HG03469 (cell line): ENCODE measurements around the gene ADARB2.

Source experiments
- ATAC-seq: cut with Tn5 transposase; IDR thresholded peaks from one replicate; pipeline ENCODE4 v1.9.1; 2021; ENCODE audit warnings: mild to moderate bottlenecking, moderate library complexity, moderate number of reproducible peaks; ENCODE audit not compliant: unreplicated experiment

Gene ADARB2

DNA sequence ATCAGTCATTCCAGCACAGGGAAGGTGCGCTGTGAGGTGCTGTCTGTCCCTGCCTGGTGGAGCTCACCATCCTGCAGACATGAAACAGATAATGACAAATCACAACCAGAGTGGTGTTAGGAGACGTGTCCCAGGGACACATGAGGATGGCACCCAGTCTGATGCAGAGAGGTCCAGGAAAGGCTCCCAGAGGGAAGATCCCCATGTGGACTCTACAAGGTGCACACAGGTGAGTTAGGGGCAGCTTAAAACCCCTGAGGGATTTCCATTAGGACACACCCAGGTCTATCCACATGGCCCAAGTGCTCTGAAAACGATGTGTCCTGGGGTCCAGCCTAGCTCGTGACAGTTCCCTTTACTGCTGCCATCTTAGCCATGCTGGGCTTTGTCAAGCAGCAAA is 91.4 kb downstream of the ADARB2 start:
- ATAC-seq = no peak

DNA sequence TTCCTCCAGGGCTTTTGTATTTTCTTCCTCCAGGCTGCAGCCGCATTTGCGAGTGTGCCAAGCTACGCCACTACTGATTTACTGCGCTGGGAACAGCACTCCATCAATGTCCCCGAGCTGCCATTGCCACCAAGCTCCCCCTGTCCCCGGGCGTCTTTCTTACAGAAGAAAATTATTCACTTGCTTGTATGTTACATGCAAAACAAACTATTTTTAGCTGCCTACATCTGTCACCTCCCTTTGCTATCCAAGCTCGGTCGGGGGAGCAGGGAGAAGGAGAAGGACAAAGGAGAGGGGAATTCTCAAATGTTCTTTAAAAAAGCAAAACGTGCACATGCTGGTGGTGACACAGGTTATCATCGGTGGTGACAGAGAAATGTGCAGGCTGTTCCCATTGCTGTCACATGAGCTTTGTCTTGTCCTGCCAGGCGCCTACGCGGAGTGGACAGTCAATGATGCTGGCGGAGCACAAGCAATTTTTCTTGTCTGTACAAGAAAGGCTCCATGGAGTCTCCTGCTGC is 93.1 kb downstream of the ADARB2 start:
- ATAC-seq = no peak

DNA sequence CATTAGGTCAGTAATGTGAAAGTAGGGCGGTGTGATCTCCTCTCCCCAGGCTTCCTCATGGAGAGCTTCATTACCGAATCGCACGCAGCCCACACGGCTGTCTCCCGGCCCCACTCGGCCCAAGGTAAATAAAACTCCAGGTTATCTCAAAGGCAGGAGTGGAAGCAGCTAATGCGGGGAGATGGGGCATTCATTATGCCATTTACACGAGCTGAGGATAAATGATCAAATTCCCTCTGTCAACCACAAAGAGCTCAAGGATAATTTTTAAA is 93.5 kb downstream of the ADARB2 start:
- no peak for ATAC-seq

DNA sequence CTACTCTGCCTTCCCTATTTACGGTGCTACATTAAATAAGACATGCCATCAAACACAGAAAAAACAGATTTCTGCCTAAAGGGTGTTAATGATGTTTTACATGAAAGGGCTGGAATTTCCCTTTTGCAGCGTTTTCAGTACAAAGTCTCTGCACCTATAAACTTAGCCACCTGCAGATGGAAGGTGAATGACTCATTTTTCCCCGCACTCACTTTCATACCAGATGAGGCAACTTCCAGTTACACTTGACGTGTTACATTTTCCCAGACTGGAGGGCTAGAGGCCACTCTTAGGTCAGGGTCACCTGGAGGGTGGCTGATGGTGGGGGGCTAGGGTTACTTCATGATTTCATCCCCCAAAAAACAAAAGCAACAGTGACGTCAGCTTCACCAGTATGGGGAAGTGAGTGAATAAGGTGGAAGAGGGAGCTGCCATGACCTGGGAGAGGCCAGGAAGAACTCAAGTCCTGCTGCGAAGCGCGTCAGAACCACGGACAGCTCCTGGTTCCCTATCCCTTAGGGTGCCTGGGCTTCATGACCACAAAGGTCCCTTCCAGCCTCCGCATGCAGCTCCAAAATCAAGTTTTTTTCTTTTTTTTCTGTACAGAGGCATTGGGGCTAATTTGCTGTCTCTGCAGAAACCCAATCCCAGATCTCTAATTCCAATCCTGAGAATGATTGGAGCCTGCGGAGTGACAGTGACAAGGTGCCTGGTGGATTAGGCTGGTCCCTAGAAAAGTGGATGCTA is 94.0 kb downstream of the ADARB2 start:
- ATAC-seq = no peak

DNA sequence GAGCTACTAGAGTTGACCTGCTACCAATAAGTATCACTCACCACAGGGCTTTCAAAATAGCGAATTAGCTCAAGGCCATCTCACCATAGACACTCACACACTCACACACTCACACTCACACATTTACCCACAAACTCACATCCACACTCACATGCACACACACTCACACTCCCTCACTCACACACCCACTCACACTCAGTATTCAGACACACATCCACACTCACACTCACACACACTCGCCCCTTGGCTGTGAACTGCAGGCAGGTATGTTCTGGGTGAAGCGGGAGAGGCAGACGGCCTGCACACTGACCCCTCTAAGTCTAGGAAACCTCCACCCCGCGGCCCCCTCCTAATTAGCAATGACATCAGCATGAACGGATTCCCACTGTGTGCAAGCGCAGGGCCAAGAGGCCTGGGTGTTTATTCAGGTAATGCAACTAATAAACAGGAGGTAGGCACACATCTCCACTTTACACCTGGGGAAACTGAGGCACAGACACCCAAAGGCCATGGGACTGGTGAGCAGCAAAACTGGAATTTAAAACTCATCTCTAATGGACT is 94.6 kb downstream of the ADARB2 start:
- ATAC-seq = no peak

DNA sequence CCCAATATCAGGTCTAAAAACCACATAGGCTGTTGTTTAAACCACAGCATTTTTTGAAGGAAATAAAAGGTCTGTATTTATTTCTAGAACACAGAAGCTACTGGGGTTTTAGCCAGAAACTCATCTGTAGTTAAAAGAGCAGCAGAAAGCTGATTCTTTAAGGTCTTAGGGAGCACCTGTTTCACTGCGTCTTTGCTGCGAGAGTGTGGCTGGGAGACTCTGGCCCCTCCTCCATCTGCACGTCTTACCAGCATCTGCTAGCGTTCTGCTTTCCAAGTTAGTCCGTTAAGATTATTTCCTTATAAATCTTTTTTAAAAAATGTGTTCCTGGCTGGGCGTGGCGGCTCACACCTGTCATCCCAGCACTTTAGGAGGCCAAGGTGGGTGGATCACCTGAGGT is 95.9 kb downstream of the ADARB2 start:
- no peak for ATAC-seq

DNA sequence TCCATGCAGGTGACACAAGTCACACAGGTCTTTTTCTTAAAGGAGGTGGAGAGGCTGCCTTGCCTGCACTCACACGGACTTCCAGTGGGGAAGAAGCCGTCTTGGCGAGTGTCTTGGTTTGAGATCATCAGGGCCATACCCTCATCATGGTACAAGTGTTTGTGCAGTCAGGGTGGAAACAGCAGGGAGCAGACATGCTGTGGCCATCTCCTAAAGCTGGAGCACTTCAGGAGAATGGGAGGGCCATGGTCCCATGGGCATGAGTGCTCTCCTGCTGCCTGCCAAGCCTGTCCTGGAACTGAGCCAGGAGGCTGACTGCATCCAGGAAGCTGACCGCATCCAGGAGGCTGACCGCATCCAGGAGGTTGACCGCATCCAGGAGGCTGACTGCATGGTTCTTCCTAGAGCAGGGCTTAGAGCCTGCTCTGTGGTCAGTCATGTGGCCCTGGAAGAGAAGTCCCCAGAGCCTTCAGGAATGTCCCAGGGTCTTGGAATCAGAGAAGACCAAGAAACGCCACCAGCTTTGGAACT is 98.4 kb downstream of the ADARB2 start:
- no peak for ATAC-seq

DNA sequence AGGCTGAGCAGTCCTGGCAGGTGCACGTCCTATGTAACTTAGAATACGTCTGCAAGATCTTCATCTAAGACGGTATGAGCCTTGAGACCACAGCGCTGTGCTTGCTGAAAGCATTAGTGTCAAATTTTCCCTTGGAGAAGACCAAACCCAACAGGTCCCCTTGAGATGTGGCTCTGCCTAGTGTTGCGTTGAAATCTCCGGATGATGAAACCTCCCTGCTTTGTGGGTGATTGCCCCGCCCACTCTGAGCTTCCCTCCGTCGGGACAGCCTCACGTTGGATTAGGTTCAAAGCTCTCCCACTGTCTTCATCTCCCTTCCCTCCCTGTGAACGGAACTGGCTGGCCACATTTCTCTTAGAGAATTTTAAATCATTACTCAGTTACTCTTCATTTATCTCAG is 102.0 kb downstream of the ADARB2 start:
- no peak for ATAC-seq

DNA sequence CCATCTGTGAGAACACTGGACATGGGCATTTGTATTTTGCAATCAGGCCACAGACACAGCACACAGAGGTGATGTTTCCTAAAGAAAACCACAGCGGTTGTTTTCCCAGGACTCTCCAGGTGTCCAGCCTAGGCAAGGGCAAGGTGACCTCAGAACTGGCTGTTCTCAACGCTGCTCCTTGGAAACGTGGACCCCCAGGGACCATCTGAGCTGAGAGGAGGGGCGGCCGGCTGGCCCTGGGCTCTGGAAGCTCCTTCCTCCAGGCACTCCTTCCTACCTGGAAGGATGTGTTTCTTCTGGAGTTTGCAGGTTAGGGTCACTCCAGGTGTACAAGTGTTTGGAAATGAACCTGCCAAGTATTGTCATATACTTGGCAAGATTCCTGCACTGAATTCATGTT is 103.1 kb downstream of the ADARB2 start:
- ATAC-seq = no peak

DNA sequence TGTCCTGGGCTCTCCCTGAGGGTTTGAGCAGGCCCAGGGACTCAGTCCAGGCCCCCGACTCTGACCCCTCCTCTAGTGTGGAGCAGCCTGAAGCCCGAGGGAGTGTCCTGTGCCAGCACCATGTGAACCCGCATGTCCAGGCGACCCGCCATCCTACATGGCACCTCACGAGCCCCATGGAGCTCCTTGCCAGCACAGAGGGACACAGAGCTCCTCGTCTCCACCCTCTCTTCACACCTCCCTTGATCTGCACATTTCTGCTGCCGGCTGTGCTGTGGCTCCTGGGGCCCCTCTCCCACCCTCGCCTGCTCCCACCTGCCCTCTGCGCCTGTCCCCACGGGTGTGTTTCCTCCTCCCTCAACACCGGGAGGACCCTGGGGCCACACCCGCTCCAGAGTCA is 103.5 kb downstream of the ADARB2 start:
- no peak for ATAC-seq

DNA sequence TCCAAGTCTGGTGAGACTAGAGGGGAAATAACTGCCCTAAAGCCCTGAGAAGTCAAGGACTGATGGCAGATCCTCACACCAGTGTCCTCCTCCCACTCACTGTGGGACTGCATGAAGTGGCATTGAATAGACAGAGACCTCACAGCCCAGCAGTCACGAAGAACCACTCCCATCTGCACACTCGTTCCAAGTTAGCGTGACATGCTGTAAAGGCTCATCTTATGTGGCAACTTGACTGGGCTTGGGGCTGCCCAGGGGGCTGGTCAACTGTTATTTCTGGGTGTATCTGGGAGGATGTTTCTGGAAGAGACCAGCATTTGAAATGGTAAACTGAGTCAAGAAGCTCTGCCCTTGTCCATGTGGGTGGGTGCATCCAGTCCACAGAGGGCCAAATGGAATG is 104.7 kb downstream of the ADARB2 start:
- ATAC-seq = no peak

DNA sequence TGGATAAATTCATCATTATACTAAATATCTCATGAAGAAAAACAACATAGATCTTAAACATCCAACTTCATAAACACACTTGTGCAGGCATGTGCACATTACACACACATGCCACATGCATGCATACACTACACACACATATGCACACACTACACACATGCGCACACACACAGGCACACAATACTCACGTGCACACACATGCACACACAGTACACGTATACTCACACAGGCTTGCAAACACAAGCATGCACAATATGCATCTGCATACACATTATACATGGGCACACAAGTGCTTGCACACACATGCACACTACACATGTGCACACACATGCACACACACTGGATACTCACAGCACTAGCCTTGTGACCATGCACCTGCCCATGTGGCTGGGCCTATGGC is 105.2 kb downstream of the ADARB2 start:
- ATAC-seq = no peak

DNA sequence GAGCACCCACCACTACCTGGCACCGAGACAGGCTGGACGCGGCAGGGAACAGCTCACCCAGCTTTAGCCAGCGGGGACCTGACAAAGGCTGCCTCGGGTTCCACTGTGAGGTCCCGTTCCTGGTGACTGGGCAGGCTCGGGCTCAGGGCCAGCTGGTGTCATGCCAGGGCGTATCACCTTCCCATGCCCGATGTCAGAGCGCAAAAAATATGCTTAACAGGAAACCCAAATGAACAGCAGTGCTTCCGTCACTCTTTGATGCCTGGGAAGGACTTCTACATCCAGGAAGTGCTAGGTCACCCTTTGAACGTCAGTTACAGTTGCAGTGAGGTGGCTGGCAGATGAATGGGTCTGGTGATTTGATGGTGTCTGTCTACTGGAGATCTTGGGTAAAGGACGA is 106.0 kb downstream of the ADARB2 start:
- ATAC-seq = no peak

DNA sequence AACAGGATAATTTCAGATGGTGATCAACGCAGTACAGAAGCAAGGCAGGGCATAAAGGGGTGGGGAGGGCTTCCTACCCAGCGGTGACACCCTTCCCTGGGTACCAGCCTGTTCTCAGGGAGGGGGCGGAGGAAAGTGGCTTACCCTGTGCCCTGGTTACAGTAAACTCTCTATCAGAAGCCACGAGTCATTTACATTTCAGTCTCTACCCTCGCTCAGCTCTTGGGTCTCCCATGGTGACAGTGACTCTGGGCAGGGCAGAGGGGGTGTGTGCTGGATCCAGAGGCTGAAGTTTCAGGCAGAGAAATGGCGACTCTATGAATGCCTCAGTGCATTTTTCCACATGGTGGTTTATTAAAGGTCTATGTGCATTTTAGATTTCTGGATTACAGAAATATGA is 107.0 kb downstream of the ADARB2 start:
- ATAC-seq = no peak

DNA sequence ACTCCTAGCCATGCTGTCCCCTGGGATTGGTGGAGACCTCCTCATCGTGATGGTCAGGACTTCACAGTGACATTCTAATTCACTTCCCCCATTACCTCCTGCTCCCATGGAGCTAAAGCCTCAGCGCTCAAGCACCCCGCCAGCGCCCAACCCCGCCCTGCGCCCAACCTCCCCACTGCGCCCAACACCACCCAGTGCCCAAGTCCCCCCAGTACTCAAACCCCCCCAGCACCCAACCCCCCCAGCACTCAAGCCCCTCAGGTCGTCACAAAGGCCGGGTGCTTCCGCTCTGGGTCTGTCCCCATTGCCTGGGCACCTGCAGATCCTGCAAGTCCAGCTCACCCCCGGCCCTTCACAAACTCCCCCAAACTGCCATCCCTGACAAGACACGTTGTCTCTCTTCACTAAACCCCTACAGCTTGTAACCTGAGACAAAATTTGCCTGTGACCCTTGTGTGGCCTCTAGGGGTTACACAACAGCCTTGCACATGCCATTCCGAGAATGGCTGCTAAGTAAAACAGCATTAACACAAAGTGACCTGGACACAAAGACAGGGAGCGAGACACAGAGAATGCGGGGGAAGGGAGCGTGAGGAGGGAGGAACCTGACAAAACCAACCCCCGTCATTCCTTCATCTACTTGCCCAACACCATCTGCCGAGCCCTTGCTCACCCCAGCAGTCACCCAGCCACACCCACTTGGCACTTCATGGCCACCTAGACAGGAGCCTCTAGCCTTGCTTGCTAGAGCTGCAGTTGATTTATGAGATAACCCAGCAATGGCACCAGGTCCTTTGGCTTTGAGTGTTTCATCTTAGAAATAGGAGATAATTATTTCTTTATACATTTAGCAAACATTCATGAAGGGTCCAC is 107.8 kb downstream of the ADARB2 start:
- ATAC-seq = no peak

DNA sequence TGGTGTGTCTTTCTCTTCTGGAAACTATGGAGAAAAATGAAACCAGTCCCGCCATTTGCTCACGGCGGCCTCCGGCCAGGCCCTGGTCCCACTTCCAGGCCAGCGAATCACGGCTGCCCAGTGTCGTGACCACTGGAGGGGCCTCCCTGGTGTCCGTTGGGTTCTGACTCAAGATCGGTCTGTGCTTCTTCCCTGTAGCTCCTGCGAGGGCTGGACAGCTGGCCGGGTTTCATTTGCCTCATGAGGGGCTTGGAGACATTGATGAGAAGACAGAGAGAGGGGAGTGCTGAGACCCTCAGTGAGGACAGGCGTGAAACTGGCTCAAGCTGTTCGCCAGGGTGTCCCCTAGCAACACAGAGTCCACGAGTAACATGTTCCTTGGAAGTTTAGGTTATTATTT is 108.6 kb downstream of the ADARB2 start:
- no peak for ATAC-seq

DNA sequence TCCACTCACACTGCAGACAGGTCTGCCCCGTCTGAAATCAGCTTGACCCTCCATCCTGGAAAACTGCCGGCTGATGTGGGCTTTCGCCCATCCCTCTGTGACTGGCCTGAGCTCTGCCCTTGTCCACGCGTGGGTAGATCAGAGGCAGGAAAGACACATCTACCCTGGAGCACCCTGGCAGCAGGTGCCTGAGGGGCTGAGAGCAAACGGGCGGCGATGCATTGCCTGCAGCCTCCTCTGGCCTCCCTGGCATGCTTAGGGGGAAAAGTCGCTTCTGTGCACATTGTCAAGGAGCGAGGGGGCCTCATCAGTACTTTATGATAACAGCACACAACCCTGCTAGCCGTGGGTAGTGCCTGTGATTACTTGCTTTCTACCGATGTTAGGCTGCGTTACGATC is 109.4 kb downstream of the ADARB2 start:
- ATAC-seq = no peak

DNA sequence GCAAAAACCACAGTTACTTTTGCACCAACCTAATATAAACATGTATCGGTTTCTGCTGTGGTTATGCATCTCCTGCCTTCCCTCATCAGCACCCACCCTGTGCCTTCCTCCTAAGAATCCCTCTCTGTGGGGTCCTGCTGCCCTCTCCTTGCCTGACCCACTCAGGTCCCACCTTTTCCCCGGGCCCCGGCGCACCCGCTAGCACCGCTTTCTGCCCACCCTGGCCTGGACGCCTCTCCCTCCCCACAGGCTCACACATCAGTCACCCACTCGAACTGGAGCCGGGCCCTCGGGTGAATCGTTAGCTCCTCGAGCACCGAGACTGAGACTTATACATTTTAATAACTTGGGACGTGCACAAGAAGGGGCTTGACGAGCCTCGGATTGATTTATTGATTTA is 110.5 kb downstream of the ADARB2 start:
- ATAC-seq = no peak

DNA sequence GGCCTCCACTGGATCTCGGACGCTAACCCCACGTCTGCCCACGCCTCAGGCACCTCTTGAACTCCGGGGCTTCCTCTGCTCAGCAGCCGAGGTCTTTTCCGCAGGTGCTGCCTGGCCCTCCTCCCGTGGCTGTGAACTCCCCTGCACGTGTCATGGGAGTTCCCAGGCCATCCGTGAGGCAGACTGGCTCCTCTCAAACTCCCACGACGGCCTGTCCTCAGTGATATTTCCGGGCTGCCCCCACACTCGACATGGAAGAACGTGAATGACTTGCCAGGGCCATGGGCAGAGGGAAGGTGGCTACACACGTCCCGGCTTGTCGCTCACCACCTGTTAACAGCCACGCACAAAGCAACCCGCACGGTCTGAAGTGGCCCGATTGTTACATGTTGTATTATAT is 110.9 kb downstream of the ADARB2 start:
- no peak for ATAC-seq

DNA sequence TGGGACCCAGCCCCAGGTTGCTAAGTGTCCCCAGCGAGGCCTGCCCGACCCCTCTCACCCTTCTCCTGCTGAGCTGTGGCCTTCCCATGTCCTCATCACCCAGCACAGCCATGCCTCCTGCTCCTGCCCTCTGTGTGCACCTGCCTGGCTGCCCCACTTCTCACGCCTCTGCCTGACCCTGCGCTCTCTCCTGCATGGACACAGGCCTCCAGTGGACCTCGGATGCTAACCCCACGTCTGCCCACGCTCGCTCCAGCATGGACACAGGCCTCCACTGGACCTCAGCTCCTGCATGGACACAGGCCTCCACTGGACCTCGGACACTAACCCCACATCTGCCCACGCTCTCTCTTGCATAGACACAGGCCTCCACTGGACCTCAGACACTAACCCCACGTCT is 111.6 kb downstream of the ADARB2 start:
- no peak for ATAC-seq

DNA sequence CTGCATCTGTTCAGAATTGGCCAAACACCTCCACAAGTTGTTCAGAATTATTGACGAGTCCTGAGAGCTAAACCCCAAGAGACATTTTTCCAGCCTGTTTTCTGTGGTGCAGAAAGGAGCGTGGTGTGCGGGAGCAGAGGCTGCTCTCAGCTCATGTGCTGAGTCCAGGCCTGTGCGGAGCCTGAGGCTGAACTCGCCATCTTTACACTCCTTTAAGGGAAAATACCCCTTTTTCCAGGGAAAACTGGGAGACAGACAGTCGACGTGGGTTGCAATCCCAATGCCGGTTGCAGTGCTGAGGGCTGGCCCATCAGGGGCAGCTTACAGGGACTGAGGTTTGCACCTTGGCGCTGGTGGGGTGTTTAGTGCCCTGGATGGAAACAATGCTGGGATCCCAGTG is 112.2 kb downstream of the ADARB2 start:
- no peak for ATAC-seq

DNA sequence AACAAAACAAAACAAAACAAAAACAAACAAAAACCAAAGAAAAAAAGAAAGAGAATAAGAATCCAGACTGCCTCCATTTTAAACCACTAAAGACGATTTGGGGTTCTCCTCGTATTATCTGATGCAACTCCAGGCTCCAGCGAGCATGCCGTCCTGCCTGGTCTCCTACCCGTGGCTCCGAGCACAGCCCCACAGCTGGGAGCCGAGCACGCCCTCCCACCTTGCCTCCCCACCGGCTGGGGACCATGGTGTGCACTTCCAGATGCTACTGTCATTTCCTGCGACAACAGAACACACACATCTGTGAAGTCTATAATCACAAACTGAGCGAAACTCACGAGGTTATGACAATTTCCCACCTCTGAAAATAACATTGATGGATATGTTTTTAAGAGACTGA is 113.1 kb downstream of the ADARB2 start:
- no peak for ATAC-seq
